Measurements from ENCODE around the gene ANAPC7.

- TF ChIP-seq GATA2 (IDR thresholded peaks at IDR 0.05; ENCODE audit: low read depth, low read length), result no peak
- TF ChIP-seq GATA3 (IDR thresholded peaks at IDR 0.05; ENCODE audit: low read depth, low read length), result no peak
These were observed 57.5 kb downstream of the ANAPC7 start for GRCh38 chr12:110345963-110346362.

Measured in SH-SY5Y (cell line).